Measurements from ENCODE around the gene RBM44. TPM values are rescaled to one million over a fixed set of nuclear protein-coding genes. Genes with fewer than 3 reads are reported as not detected.
"Not testable (repeated sequence)": the region's sequence is repeated elsewhere in the genome, so short reads cannot be mapped to it uniquely, and the experiment has no call there.

The RBM44 gene
- total and polyA plus RNA-seq, 9 donors = 0.29 to 1.5 (median 0.53) TPM

DNA sequence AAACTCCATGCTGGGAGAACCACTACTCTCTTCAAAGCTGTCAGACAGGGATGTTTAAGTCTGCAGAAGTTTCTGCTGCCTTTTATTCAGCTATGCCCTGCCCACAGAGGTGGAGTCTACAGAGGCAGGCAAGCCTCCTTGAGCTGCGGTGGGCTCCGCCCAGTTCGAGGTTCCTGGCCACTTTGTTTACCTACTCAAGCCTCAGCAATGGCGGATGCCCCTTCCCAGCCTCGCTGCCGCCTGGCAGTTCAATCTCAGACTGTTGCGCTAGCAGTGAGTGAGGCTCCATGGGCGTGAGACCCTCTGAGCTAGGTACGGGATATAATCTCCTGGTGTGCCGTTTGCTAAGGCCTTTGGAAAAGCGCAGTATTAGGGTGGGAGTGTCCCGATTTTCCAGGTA is 50.4 kb downstream of the RBM44 start:
- not testable (repeated sequence) for H3K27me3 ChIP-seq (ENCODE audit: control insufficient read depth, insufficient read depth, low read length); H3K36me3 ChIP-seq (ENCODE audit: control insufficient read depth, insufficient read depth, low read length); H3K4me1 ChIP-seq (ENCODE audit: control insufficient read depth, insufficient read depth, low read length); DNase-seq; H3K27ac ChIP-seq (ENCODE audit: low read length); H3K4me3 ChIP-seq (ENCODE audit: low read length); H3K9me3 ChIP-seq (replicated peaks; ENCODE audit: control insufficient read depth, low read depth, low read length)
- 94% methylated on average over 8 of the region's 12 CpGs for WGBS (ENCODE audit: insufficient coverage)

DNA sequence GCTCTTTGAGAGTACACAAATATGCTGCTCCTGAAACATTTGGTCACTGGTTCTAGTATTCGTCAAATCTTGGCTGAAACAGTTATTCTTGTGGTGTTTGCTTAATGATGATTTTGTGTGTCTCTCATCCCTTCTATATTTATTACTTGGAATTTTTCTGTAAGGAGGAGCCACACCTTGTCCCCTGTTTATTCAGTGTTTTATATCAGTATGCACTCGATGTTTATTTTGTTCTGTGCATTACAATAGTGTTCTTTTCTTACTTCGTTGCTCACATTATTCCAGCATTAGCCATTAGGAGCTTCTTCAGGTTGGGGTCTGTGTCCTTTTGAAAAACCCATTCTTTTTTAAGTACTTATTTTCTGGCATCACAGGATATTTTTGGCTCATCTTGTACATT is 55.7 kb downstream of the RBM44 start:
- WGBS (ENCODE audit: insufficient coverage) = no CpG with 5 or more reads among the region's 3 CpGs
- no peak for DNase-seq
- peaks cover 12% of the 10 kb centered on the region for H3K4me1 ChIP-seq (ENCODE audit: control insufficient read depth, insufficient read depth, low read length)

DNA sequence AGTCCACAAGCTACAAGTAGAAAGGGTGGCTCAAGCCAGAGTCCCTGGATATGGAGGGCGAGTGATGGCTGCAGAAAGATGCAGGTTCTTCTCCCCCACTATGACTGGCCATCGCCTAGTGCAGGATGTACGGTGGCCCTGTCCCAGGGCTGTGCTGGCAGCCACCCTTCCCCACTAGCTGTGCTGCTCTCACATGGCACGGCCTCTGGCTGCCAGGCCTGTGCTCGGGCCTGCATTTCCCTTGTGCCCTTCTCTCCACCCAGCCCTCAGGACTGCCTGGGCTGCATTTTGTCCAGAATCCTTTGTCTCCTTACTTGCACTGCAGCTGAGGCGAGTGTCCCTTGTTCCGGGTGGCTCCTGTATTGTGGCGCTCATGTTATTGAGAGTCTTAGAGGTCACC is 59.2 kb downstream of the RBM44 start:
- Histone ChIP-seq H3K4me3 (ENCODE audit: low read length) (no peak overlapping the region), H3K4me1 (ENCODE audit: control insufficient read depth, insufficient read depth, low read length) (peaks cover 12% of the 10 kb centered on the region), H3K27me3 (ENCODE audit: control insufficient read depth, insufficient read depth, low read length) (peaks cover 35% of the 10 kb centered on the region), H3K36me3 (ENCODE audit: control insufficient read depth, insufficient read depth, low read length) (no peaks in the 10 kb centered on the region), H3K9me3 (replicated peaks; ENCODE audit: control insufficient read depth, low read depth, low read length) (no peaks in the 10 kb centered on the region), H3K27ac (ENCODE audit: low read length) (no peak overlapping the region)
- WGBS (ENCODE audit: insufficient coverage) = 64% methylated on average over 7 of the region's 8 CpGs
- no peak for DNase-seq

More for the DNA sequence above, 55.7 kb downstream of the RBM44 start:
- H3K9me3 ChIP-seq (replicated peaks; ENCODE audit: control insufficient read depth, low read depth, low read length) = peaks cover 1% of the 10 kb centered on the region
- H3K36me3 ChIP-seq (ENCODE audit: control insufficient read depth, insufficient read depth, low read length) = no peaks in the 10 kb centered on the region
- no peak overlapping the region for H3K27ac ChIP-seq (ENCODE audit: low read length)
- H3K27me3 ChIP-seq (ENCODE audit: control insufficient read depth, insufficient read depth, low read length) = peaks cover 13% of the 10 kb centered on the region
- no peak overlapping the region for H3K4me3 ChIP-seq (ENCODE audit: low read length)

DNA sequence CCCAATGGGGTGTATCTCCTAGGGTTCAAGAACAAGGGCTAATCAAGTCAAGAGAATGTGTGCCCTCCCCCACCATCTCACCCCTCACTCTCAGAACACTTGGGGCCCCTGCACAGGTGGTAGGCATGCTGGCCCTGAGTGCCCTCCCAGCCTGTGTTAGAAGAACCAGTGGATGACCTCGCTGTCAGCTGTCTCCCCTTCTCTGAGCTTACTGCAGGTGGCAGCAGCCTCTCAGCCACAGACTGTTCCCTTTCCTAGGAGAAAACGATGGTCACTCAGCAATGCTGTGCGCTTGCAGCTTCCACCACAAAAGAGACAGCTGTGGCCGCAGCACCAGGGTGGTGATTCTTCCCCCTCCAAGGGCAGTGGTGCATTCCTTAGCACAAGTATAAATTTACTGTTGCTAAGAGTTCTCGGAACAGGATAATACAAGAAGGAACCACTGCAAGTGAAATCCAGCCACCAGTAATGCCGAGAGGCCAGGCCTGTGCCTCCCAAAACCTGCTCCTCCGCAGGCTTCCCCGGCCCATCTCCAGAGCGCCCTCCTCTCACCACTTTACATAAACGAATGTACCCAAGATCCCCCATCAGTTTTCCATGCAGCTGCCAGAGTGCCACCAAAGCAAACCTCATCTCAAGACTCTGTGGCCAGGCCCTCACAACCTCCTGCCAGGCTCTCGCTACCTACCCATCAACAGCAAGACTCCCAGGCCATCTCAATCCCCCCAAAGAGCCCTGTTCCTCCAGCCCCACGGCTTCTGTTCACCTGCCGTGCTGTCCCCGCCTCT is 59.9 kb downstream of the RBM44 start:
- WGBS (ENCODE audit: insufficient coverage) = 47% methylated on average over 11 of the region's 14 CpGs
- no peaks in the 10 kb centered on the region for H3K36me3 ChIP-seq (ENCODE audit: control insufficient read depth, insufficient read depth, low read length)
- peaks cover 12% of the 10 kb centered on the region for H3K4me1 ChIP-seq (ENCODE audit: control insufficient read depth, insufficient read depth, low read length)
- peak overlapping the region; percentile 29 for H3K27ac ChIP-seq (ENCODE audit: low read length)
- H3K9me3 ChIP-seq (replicated peaks; ENCODE audit: control insufficient read depth, low read depth, low read length) = no peaks in the 10 kb centered on the region
- H3K4me3 ChIP-seq (ENCODE audit: low read length) = no peak overlapping the region
- peak; percentile 86 for DNase-seq
- H3K27me3 ChIP-seq (ENCODE audit: control insufficient read depth, insufficient read depth, low read length) = peaks cover 35% of the 10 kb centered on the region

DNA sequence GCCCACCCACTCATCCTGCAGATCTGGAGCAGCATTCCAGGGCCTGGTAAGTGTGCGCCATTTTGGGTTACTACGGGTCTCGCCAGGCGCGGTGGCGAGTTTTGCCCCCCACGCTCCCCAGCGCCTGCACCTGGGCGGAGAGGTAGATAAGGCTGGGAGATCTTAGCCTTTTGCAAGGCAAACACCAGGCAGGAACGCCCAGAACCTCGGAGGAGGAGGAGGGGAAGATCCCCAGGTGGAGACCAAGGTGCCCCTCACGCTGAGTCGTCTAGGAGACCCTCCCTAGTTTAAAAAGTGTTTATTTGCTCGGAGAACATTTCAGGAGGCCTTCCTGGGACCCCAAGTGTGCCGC is 60.5 kb downstream of the RBM44 start:
- H3K9me3 ChIP-seq (replicated peaks; ENCODE audit: control insufficient read depth, low read depth, low read length) = no peaks in the 10 kb centered on the region
- no peak for DNase-seq
- peaks cover 35% of the 10 kb centered on the region for H3K27me3 ChIP-seq (ENCODE audit: control insufficient read depth, insufficient read depth, low read length)
- no peaks in the 10 kb centered on the region for H3K36me3 ChIP-seq (ENCODE audit: control insufficient read depth, insufficient read depth, low read length)
- H3K27ac ChIP-seq (ENCODE audit: low read length) = peak overlapping the region; percentile 29
- peaks cover 12% of the 10 kb centered on the region for H3K4me1 ChIP-seq (ENCODE audit: control insufficient read depth, insufficient read depth, low read length)
- H3K4me3 ChIP-seq (ENCODE audit: low read length) = peak overlapping the region; percentile 15
- WGBS (ENCODE audit: insufficient coverage) = 40% methylated on average over 14 of the region's 15 CpGs

DNA sequence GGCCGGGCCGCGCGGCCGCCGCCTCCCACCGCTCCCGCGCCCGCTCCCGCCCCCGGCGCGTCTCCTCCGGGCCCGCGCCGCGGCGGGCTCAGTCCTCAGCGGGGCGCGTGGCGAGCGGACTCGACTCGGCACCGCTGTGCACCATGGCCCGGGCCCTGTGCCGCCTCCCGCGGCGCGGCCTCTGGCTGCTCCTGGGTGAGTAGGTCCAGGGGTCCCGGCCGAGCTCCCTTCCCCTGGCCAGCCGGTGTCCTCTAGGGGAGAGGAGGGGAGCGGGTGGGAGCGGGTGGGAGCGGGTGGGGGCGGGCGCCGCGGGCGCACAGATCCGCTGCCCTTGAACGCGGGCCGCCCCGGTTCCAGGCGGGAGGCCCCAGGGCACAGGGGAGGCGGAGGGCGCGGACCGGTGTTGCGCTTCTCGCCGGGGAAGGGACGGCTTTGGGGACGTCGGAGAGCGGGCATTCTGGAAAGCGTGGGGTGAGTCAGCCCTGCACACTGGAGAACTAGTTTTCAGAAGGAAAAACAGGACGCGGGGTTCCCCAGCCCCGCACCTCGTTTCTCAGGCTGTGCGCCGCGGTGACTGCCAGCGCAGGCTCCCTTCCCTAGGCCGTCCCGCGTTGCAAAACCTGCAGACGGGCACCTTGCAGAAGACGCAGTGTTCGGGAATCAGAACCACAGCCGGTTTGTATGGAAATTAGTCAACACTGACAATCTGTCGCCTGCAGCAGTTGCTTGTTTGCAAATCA is 61.1 kb downstream of the RBM44 start, which contains the start of gene RAMP1:
Gene RAMP1 (plus strand): TSS at position 91 of the 740 bp plus-strand sequence. CDS start 53 bp downstream, at position 144.
- WGBS (ENCODE audit: insufficient coverage) = 2% methylated on average over 73 of the region's 79 CpGs
- Histone ChIP-seq H3K27ac (ENCODE audit: low read length) (peak within 1 kb of the TSS; percentile 29), H3K27me3 (ENCODE audit: control insufficient read depth, insufficient read depth, low read length) (peaks cover 35% of the 10 kb centered on the region), H3K36me3 (ENCODE audit: control insufficient read depth, insufficient read depth, low read length) (no peaks in the 10 kb centered on the region), H3K4me3 (ENCODE audit: low read length) (peak within 1 kb of the TSS; percentile 32), H3K4me1 (ENCODE audit: control insufficient read depth, insufficient read depth, low read length) (peaks cover 12% of the 10 kb centered on the region), H3K9me3 (replicated peaks; ENCODE audit: control insufficient read depth, low read depth, low read length) (no peaks in the 10 kb centered on the region)
- DNase-seq = no peak

DNA sequence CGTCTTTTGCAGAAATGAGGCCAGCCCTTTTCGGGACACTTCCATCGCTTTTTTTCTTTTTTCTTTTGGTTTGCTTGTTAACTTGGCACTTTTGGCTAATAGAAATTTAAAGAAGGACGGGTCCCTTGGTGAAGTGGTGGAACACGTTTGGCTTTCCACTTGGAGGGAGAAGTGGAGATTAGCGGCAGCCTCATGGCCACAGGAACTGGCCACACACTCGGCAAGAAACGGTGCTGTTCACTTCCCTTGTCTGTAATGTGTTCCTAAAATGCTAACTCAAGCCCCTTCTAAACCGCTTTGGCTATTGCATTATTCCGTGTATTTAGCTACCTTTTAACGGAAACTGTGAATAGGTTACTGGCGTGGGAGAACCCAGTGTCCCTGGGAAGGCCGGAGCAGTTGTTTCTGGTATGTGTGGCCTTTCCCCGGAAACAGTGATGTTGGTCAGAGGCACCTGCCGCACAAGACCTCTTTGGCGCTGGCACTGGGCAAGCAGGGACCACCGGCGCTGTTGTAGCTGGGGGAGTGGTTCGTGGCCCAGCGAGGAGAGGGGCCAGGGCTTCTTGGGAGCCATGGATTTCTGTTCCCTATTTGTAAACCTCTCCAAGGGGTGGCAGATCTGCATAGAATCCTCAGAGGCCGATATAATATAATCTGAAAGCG is 61.8 kb downstream of the RBM44 start:
- Histone ChIP-seq H3K36me3 (ENCODE audit: control insufficient read depth, insufficient read depth, low read length) (no peaks in the 10 kb centered on the region), H3K9me3 (replicated peaks; ENCODE audit: control insufficient read depth, low read depth, low read length) (no peaks in the 10 kb centered on the region), H3K4me3 (ENCODE audit: low read length) (peak overlapping the region; percentile 32), H3K27me3 (ENCODE audit: control insufficient read depth, insufficient read depth, low read length) (peaks cover 35% of the 10 kb centered on the region), H3K27ac (ENCODE audit: low read length) (peak overlapping the region; percentile 3), H3K4me1 (ENCODE audit: control insufficient read depth, insufficient read depth, low read length) (peaks cover 12% of the 10 kb centered on the region)
- DNase-seq = no peak
- WGBS (ENCODE audit: insufficient coverage) = 79% methylated on average over 19 of the region's 22 CpGs

DNA sequence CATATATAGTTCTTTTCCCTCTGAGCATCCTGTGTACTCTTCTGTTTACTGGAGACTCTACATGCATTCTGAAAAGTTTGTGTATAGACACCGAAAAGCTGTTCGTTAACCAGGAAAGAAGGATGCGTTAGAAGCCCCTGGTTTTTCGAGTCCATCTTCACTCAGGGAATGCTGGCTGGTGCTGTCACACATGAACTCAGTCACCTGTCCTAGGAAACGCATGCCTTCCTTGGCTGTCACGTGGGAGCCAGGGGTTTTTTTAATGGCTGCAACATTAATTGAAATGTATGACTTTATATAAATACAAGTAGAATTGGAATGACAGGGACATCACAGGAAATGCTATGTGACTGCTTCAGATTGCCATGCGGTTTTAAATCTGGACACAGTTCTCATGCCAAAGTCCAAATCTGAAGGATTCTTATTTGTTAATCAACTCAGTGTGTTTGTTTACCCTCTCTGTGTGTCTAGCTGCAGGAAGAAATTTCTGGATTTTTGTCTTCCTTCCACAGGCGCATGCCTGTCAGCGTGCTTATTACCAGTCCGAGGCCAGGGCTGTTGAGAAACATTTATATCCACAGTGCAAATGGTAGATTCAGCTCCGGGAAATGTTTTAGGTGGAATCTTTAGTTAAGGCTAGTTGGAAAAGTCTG is 63.4 kb downstream of the RBM44 start:
- Histone ChIP-seq H3K27ac (ENCODE audit: low read length) (no peak overlapping the region), H3K27me3 (ENCODE audit: control insufficient read depth, insufficient read depth, low read length) (peaks cover 35% of the 10 kb centered on the region), H3K36me3 (ENCODE audit: control insufficient read depth, insufficient read depth, low read length) (no peaks in the 10 kb centered on the region), H3K9me3 (replicated peaks; ENCODE audit: control insufficient read depth, low read depth, low read length) (no peaks in the 10 kb centered on the region), H3K4me1 (ENCODE audit: control insufficient read depth, insufficient read depth, low read length) (peaks cover 12% of the 10 kb centered on the region), H3K4me3 (ENCODE audit: low read length) (no peak overlapping the region)
- 87% methylated on average over 6 of the region's 11 CpGs for WGBS (ENCODE audit: insufficient coverage)
- no peak for DNase-seq

DNA sequence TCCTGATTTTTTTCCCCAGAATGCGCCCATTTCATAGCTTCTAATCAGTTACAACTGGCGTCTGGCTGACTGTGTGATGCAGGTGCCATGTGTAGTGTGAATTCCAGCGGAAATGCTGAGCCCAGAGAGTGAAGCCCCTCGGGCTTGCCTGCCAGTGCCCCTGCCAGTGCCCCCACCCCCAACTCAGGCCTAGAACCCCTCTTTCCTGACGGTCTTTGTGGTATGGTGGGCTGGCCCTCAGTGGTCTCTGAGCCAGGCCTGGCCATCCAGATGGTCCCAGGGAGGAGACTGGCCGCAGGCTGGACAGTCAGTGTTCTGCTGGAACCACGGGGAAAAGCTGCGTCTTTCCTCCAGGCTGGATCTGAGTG is 63.9 kb downstream of the RBM44 start:
- Histone ChIP-seq H3K27me3 (ENCODE audit: control insufficient read depth, insufficient read depth, low read length) (peaks cover 37% of the 10 kb centered on the region), H3K9me3 (replicated peaks; ENCODE audit: control insufficient read depth, low read depth, low read length) (no peaks in the 10 kb centered on the region), H3K4me3 (ENCODE audit: low read length) (no peak overlapping the region), H3K27ac (ENCODE audit: low read length) (no peak overlapping the region), H3K36me3 (ENCODE audit: control insufficient read depth, insufficient read depth, low read length) (no peaks in the 10 kb centered on the region), H3K4me1 (ENCODE audit: control insufficient read depth, insufficient read depth, low read length) (peaks cover 12% of the 10 kb centered on the region)
- DNase-seq = no peak
- 86% methylated on average over 4 of the region's 8 CpGs for WGBS (ENCODE audit: insufficient coverage)

DNA sequence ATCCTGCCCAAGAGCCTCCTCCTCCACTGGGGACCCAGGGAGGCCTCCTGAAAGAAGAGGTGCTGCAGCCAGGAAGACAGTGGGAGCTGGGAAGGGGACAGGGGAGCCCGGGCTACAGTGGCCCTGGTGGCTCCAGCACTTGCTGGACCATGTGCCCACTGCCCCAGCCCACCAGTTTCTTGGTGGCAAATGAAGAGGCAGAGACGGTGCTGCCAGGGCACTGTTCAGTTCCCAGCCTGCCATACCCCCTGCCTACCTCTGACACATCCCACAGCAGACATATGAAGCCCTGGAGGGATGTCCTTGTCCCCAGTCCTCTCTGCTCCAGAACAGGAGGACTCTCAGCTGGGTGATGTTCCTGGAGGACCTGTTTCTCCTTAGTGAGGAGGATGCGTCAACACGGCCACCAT is 64.5 kb downstream of the RBM44 start:
- no peaks in the 10 kb centered on the region for H3K9me3 ChIP-seq (replicated peaks; ENCODE audit: control insufficient read depth, low read depth, low read length)
- whole genome bisulfite sequencing (ENCODE audit: insufficient coverage) = 75% methylated on average over 2 of the region's 4 CpGs
- peaks cover 33% of the 10 kb centered on the region for H3K27me3 ChIP-seq (ENCODE audit: control insufficient read depth, insufficient read depth, low read length)
- no peak for DNase-seq
- H3K36me3 ChIP-seq (ENCODE audit: control insufficient read depth, insufficient read depth, low read length) = no peaks in the 10 kb centered on the region
- H3K27ac ChIP-seq (ENCODE audit: low read length) = no peak overlapping the region
- H3K4me1 ChIP-seq (ENCODE audit: control insufficient read depth, insufficient read depth, low read length) = peaks cover 11% of the 10 kb centered on the region
- H3K4me3 ChIP-seq (ENCODE audit: low read length) = no peak overlapping the region
